Stomach (tissue), 4 donors: Measurements from ENCODE around the gene EPN2.

Experiments
- CTCF ChIP-seq, 7 experiments: fragments of 450-650 bp in 4 of 7; fragments of 200-600 bp in 3 of 7; sonication (generic) in 3 of 7; IDR thresholded peaks; one replicate each; pipeline ENCODE4 v1.5.1; 2016 to 2019; ENCODE audit warnings: antibody characterized with exemption in 7 of 7, control low read depth in 2 of 7, mild to moderate bottlenecking in 1 of 7
- EP300 ChIP-seq: sonication (generic); formaldehyde crosslinking; IDR thresholded peaks from one replicate; pipeline ENCODE4 v1.6.1; 2017; ENCODE audit warnings: antibody characterized with exemption

- TF ChIP-seq EP300 (no peak), CTCF (IDR thresholded peaks at IDR 0.05) (no peak)
Measured at GRCh38 chr17:19342611-19343255, 105.6 kb downstream of the EPN2 start.
